MM.1S (cell line): ENCODE data around the gene PSAPL1.

Experiments
- DNase-seq: peaks from one replicate; pipeline ENCODE4 v3.0.0-alpha.2; 2015
- H2AFZ ChIP-seq: fragments of 300-600 bp; sonication (generic); 2 replicates; pipeline ENCODE4 v1.6.0; 2016; ENCODE audit warnings: antibody characterized with exemption, low read length
- H3F3A ChIP-seq: fragments of 300-600 bp; sonication (generic); 2 replicates; pipeline ENCODE4 v1.6.1; 2016; ENCODE audit warnings: mild to moderate bottlenecking, antibody characterized with exemption, low read length, moderate library complexity, mixed read lengths; ENCODE audit not compliant: insufficient read depth
- H3K27ac ChIP-seq: fragments of 300-600 bp; sonication (generic); 2 replicates; pipeline ENCODE4 v1.5.1; 2016; ENCODE audit warnings: mild to moderate bottlenecking, low read length
- H3K27me3 ChIP-seq: fragments of 300-600 bp; sonication (generic); replicated peaks from 2 replicates; pipeline ENCODE4 v1.6.0; 2016; ENCODE audit warnings: low read length; ENCODE audit not compliant: insufficient read depth
- H3K36me3 ChIP-seq: fragments of 300-600 bp; sonication (generic); replicated peaks from 2 replicates; pipeline ENCODE4 v1.6.1; 2016; ENCODE audit warnings: mild to moderate bottlenecking, low read length, mixed read lengths; ENCODE audit not compliant: insufficient read depth
- H3K4me1 ChIP-seq: fragments of 300-600 bp; sonication (generic); 2 replicates; pipeline ENCODE4 v1.6.1; 2016; ENCODE audit warnings: low read length, mixed read lengths
- H3K4me2 ChIP-seq: fragments of 300-600 bp; sonication (generic); 2 replicates; pipeline ENCODE4 v1.6.0; 2016; ENCODE audit warnings: low read depth, low read length
- H3K4me3 ChIP-seq: fragments of 300-600 bp; sonication (generic); 2 replicates; pipeline ENCODE4 v1.5.1; 2016; ENCODE audit warnings: low read length, mixed read lengths
- H3K79me2 ChIP-seq: fragments of 300-600 bp; sonication (generic); 2 replicates; pipeline ENCODE4 v1.6.1; 2016; ENCODE audit warnings: mixed run types, low read length, mixed read lengths
- H3K9ac ChIP-seq: fragments of 300-600 bp; sonication (generic); 2 replicates; pipeline ENCODE4 v1.6.1; 2016; ENCODE audit warnings: low read length, mixed read lengths
- H3K9me2 ChIP-seq: fragments of 300-600 bp; sonication (generic); replicated peaks from 2 replicates; pipeline ENCODE4 v1.6.1; 2016; ENCODE audit warnings: mild to moderate bottlenecking, low read length, mixed read lengths; ENCODE audit not compliant: insufficient read depth
- H3K9me3 ChIP-seq: fragments of 300-600 bp; sonication (generic); replicated peaks from 2 replicates; pipeline ENCODE4 v1.6.1; 2016; ENCODE audit warnings: mild to moderate bottlenecking, low read length, mixed read lengths; ENCODE audit not compliant: insufficient read depth
- H4K20me1 ChIP-seq: fragments of 300-600 bp; sonication (generic); 2 replicates; pipeline ENCODE4 v1.6.1; 2016; ENCODE audit warnings: mild to moderate bottlenecking, low read length, moderate library complexity, mixed read lengths; ENCODE audit not compliant: insufficient read depth
- EZH2 ChIP-seq: fragments of 300-600 bp; sonication (generic); optimal IDR thresholded peaks from 2 replicates; pipeline ENCODE3; 2017; ENCODE audit warnings: low read depth, mild to moderate bottlenecking, antibody characterized with exemption, low read length, mixed read lengths
- EZH2phosphoT487 ChIP-seq: fragments of 300-600 bp; sonication (generic); IDR thresholded peaks from 2 replicates; pipeline ENCODE4 v1.6.1; 2018; ENCODE audit warnings: antibody characterized with exemption, low read length
- TF ChIP-seq, protein P1 (sequence below): fragments of 300-600 bp; sonication (generic); IDR thresholded peaks from 2 replicates; pipeline ENCODE4 v1.5.1; 2016; ENCODE audit warnings: antibody characterized with exemption, low read length, mixed read lengths

PSAPL1 gene

DNA sequence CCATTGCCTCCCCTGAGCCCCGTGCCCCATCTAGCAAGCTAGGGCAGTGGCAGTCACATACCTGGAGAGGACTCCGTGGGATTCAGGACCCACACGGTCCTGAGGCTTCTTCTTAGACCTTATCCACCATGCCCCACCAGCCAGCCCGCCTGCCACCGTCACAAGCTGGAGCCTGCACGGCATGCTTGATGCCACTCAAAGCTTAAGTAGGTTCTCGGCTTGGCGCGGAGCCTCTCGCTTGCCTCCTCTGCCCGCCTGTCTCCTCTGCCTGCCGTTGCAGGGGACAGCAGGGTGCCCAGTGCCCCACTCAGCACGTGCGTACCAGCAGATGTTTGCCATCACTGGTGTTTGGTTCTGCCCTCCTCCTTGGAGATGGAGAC lies 14.1 kb downstream of the PSAPL1 start:
- H3K9ac ChIP-seq, result no peak overlapping the region
- peaks cover 55% of the 10 kb centered on the region for H3K27me3 ChIP-seq
- H3K79me2 ChIP-seq, result no peaks in the 10 kb centered on the region
- no peaks in the 10 kb centered on the region for H3K9me2 ChIP-seq
- H3K9me3 ChIP-seq, result no peaks in the 10 kb centered on the region
- H3F3A ChIP-seq, result no peaks in the 10 kb centered on the region
- H3K4me2 ChIP-seq, result no peak overlapping the region
- no peak for DNase-seq
- no peaks in the 10 kb centered on the region for H4K20me1 ChIP-seq
- H3K4me1 ChIP-seq, result no peaks in the 10 kb centered on the region
- no peaks in the 10 kb centered on the region for H3K36me3 ChIP-seq
- TF ChIP-seq EZH2 (no peak), EZH2phosphoT487 (no peak)
- TF ChIP-seq, protein P1, sequence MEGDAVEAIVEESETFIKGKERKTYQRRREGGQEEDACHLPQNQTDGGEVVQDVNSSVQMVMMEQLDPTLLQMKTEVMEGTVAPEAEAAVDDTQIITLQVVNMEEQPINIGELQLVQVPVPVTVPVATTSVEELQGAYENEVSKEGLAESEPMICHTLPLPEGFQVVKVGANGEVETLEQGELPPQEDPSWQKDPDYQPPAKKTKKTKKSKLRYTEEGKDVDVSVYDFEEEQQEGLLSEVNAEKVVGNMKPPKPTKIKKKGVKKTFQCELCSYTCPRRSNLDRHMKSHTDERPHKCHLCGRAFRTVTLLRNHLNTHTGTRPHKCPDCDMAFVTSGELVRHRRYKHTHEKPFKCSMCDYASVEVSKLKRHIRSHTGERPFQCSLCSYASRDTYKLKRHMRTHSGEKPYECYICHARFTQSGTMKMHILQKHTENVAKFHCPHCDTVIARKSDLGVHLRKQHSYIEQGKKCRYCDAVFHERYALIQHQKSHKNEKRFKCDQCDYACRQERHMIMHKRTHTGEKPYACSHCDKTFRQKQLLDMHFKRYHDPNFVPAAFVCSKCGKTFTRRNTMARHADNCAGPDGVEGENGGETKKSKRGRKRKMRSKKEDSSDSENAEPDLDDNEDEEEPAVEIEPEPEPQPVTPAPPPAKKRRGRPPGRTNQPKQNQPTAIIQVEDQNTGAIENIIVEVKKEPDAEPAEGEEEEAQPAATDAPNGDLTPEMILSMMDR, result no peak
- H2AFZ ChIP-seq, result no peak overlapping the region
- H3K4me3 ChIP-seq, result no peak overlapping the region
- H3K27ac ChIP-seq, result no peak overlapping the region

DNA sequence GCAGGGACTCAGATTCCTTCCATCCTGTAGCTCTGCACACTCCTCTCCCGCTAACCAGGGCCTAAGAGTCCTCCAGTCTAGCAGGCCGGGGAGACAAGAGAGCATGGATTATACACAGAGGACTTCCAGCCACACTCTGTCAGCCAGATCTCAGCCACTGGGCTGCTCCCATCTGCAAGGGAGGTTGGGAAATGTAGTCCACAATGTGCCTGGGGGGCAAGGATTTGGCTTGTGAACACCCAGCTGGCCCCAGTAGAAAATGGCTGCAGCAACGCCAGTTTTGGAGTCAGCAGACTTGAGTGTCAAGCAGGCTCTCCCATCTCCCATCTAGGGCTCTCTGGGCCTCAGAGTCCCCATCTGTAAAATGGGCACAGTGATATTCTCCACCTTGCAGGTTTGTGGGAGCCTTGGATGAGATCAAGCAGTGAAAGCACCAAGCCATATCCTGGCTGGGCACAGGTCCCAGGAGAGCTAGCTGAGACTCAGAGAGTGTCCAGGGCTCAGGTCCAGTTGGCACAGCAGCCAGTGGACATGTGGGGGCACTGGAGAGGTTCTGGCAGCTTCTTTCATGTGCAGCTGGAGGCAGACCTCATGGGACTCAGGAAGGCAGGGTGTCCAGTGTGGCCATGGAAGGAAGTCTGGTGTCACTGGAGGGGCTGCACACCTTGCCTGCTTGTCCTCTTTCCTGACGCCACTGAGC lies 14.6 kb downstream of the PSAPL1 start:
- TF ChIP-seq EZH2phosphoT487, result no peak
- TF ChIP-seq EZH2, result no peak
- TF ChIP-seq, protein P1, result no peak
- no peak overlapping the region for H2AFZ ChIP-seq
- no peak overlapping the region for H3K4me3 ChIP-seq
- H3K27me3 ChIP-seq, result peaks cover 55% of the 10 kb centered on the region
- H3K9me3 ChIP-seq, result no peaks in the 10 kb centered on the region
- no peaks in the 10 kb centered on the region for H3K4me1 ChIP-seq
- no peaks in the 10 kb centered on the region for H3K36me3 ChIP-seq
- H3K9me2 ChIP-seq, result no peaks in the 10 kb centered on the region
- no peaks in the 10 kb centered on the region for H3K79me2 ChIP-seq
- H3K4me2 ChIP-seq, result no peak overlapping the region
- H3K27ac ChIP-seq, result no peak overlapping the region
- no peaks in the 10 kb centered on the region for H3F3A ChIP-seq
- no peaks in the 10 kb centered on the region for H4K20me1 ChIP-seq
- no peak overlapping the region for H3K9ac ChIP-seq
- DNase-seq, result no peak

DNA sequence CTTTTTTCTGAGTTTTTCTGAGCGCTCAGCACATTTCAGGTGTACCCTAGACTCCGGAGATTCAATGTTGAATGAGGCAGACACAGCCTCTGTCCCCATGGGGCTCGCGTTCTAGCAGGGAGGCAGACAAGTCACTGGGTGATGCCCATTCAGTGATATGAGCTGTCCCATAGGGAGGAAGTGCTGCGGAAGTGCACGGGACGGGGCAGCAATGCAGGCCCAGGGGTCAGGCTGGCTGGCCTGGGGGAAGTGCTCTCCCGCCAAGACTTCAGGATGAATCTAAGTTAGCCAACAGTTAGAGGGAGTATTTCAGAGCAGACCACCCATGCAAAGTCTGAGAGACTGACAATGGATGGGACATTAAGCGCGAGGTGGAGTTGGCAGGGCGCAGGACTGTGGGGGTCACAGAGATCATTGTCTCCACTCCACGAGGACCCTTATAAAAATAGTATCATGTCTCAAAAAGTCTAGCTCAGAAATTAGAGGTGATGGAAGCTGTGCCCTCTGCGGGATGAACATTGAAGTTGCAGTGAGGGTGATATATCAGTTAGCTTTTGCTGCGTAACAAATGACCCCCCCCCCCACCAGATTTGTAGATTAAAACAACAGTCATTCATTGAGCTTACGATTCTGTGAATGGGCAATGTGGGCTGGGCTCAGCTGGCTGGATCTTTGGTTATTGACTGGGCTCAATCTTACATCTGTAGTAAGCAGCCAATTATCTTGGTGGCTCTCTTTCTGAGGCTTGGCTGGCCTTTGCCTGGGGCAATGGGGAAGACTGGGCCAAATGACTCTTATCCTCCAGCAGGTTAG lies 16.4 kb downstream of the PSAPL1 start:
- no peaks in the 10 kb centered on the region for H3K36me3 ChIP-seq
- no peak overlapping the region for H3K4me2 ChIP-seq
- no peaks in the 10 kb centered on the region for H3F3A ChIP-seq
- H3K79me2 ChIP-seq, result no peaks in the 10 kb centered on the region
- H2AFZ ChIP-seq, result no peak overlapping the region
- no peak for TF ChIP-seq EZH2
- TF ChIP-seq EZH2phosphoT487, result no peak
- TF ChIP-seq, protein P1, result no peak
- H4K20me1 ChIP-seq, result no peaks in the 10 kb centered on the region
- no peaks in the 10 kb centered on the region for H3K9me3 ChIP-seq
- H3K9ac ChIP-seq, result no peak overlapping the region
- H3K9me2 ChIP-seq, result no peaks in the 10 kb centered on the region
- H3K27ac ChIP-seq, result no peak overlapping the region
- no peaks in the 10 kb centered on the region for H3K4me1 ChIP-seq
- H3K27me3 ChIP-seq, result peaks cover 53% of the 10 kb centered on the region
- H3K4me3 ChIP-seq, result no peak overlapping the region
- DNase-seq, result no peak
